Measurements from ENCODE around the gene DCAF8L2. TPM values are rescaled to one million over a fixed set of nuclear protein-coding genes. Genes with fewer than 3 reads are reported as not detected.
"Not testable (repeated sequence)": the region's sequence is repeated elsewhere in the genome, so short reads cannot be mapped to it uniquely, and the experiment has no call there.

DCAF8L2 gene
- total RNA-seq, 5 donors from 2014 or later (not counting 1 experiment from before 2014, with no cell fraction given), result not detected

GRCh38 chrX:27743521-27743920 is 153.4 kb downstream of the DCAF8L2 start:
- H3K4me1 Mint-ChIP-seq; H3K36me3 ChIP-seq (ENCODE audit: control insufficient read depth in 2 of 2, extremely low read depth in 1 of 2, insufficient read depth in 1 of 2, low read length in 1 of 2); ATAC-seq (replicated peaks in 1 of 4); H3K4me3 Mint-ChIP-seq; H3K27me3 Mint-ChIP-seq; H3K4me1 ChIP-seq (ENCODE audit: control insufficient read depth in 1 of 2, extremely low read depth in 1 of 2, insufficient read depth in 2 of 2, low read length in 2 of 2); H3K9me3 Mint-ChIP-seq; H3K27ac Mint-ChIP-seq; H3K27ac ChIP-seq (ENCODE audit: low read length); H3K27me3 ChIP-seq (replicated peaks in 1 of 2; ENCODE audit: control insufficient read depth in 2 of 2, extremely low read depth in 1 of 2, insufficient read depth in 2 of 2, low read length in 1 of 2); H3K4me3 ChIP-seq (ENCODE audit: control insufficient read depth in 1 of 2, extremely low read depth in 1 of 2, low read length in 1 of 2); H3K9me3 ChIP-seq; DNase-seq; POLR2A ChIA-PET; CTCF ChIA-PET; H3K36me3 Mint-ChIP-seq: not testable (repeated sequence)
- no CpG with 5 or more reads among the region's 9 CpGs for WGBS (ENCODE audit: insufficient coverage)

- 97% methylated on average over 6 of the region's 10 CpGs for WGBS (ENCODE audit: insufficient coverage)
- no peaks in the 10 kb centered on the region for H3K4me1 ChIP-seq (ENCODE audit: control insufficient read depth in 1 of 2, extremely low read depth in 1 of 2, insufficient read depth in 2 of 2, low read length in 2 of 2)
- peaks cover 0 to 5% (median 0%) of the 10 kb centered on the region in 3 donors for H3K9me3 Mint-ChIP-seq
Measured at GRCh38 chrX:27746516-27746915, 156.4 kb downstream of the DCAF8L2 start.

GRCh38 chrX:27750298-27750697 is 160.2 kb downstream of the DCAF8L2 start:
- H3K36me3 ChIP-seq (ENCODE audit: control insufficient read depth in 2 of 2, extremely low read depth in 1 of 2, insufficient read depth in 1 of 2, low read length in 1 of 2); H3K27ac Mint-ChIP-seq; H3K4me1 ChIP-seq (ENCODE audit: control insufficient read depth in 1 of 2, extremely low read depth in 1 of 2, insufficient read depth in 2 of 2, low read length in 2 of 2); H3K27me3 Mint-ChIP-seq; H3K4me1 Mint-ChIP-seq; H3K36me3 Mint-ChIP-seq; H3K27me3 ChIP-seq (replicated peaks in 1 of 2; ENCODE audit: control insufficient read depth in 2 of 2, extremely low read depth in 1 of 2, insufficient read depth in 2 of 2, low read length in 1 of 2); POLR2A ChIA-PET; ATAC-seq (replicated peaks in 1 of 4); H3K9me3 Mint-ChIP-seq; H3K9me3 ChIP-seq; H3K4me3 Mint-ChIP-seq; CTCF ChIA-PET; H3K4me3 ChIP-seq (ENCODE audit: control insufficient read depth in 1 of 2, extremely low read depth in 1 of 2, low read length in 1 of 2); DNase-seq; H3K27ac ChIP-seq (ENCODE audit: low read length): not testable (repeated sequence)
- no CpG with 5 or more reads among the region's 2 CpGs for WGBS (ENCODE audit: insufficient coverage)

More at GRCh38 chrX:27746516-27746915, 156.4 kb downstream of the DCAF8L2 start:
- CTCF ChIA-PET, result no interaction called here
- H3K27ac Mint-ChIP-seq, result no peak overlapping the region
- no peak for DNase-seq
- peaks cover 0 to 3% of the 10 kb centered on the region in 2 donors for H3K27me3 Mint-ChIP-seq
- H3K36me3 Mint-ChIP-seq, result no peaks in the 10 kb centered on the region
- Histone ChIP-seq H3K36me3 (ENCODE audit: control insufficient read depth in 2 of 2, extremely low read depth in 1 of 2, insufficient read depth in 1 of 2, low read length in 1 of 2) (no peaks in the 10 kb centered on the region), H3K27me3 (replicated peaks in 1 of 2; ENCODE audit: control insufficient read depth in 2 of 2, extremely low read depth in 1 of 2, insufficient read depth in 2 of 2, low read length in 1 of 2) (no peaks in the 10 kb centered on the region), H3K27ac (ENCODE audit: low read length) (no peak overlapping the region), H3K9me3 (no peaks in the 10 kb centered on the region), H3K4me3 (ENCODE audit: control insufficient read depth in 1 of 2, extremely low read depth in 1 of 2, low read length in 1 of 2) (no peak overlapping the region)
- no peak overlapping the region for H3K4me3 Mint-ChIP-seq
- ATAC-seq (replicated peaks in 1 of 4), result no peak
- POLR2A ChIA-PET, result no interaction called here
- H3K4me1 Mint-ChIP-seq, result no peaks in the 10 kb centered on the region

- ChIA-PET CTCF (no interaction called here), POLR2A (no interaction called here)
- Histone ChIP-seq H3K36me3 (ENCODE audit: control insufficient read depth in 2 of 2, extremely low read depth in 1 of 2, insufficient read depth in 1 of 2, low read length in 1 of 2) (no peaks in the 10 kb centered on the region), H3K4me1 (ENCODE audit: control insufficient read depth in 1 of 2, extremely low read depth in 1 of 2, insufficient read depth in 2 of 2, low read length in 2 of 2) (no peaks in the 10 kb centered on the region), H3K9me3 (no peaks in the 10 kb centered on the region), H3K27me3 (replicated peaks in 1 of 2; ENCODE audit: control insufficient read depth in 2 of 2, extremely low read depth in 1 of 2, insufficient read depth in 2 of 2, low read length in 1 of 2) (no peaks in the 10 kb centered on the region), H3K4me3 (ENCODE audit: control insufficient read depth in 1 of 2, extremely low read depth in 1 of 2, low read length in 1 of 2) (no peak overlapping the region), H3K27ac (ENCODE audit: low read length) (no peak overlapping the region)
- Mint-ChIP-seq H3K36me3 (no peaks in the 10 kb centered on the region), H3K4me1 (no peaks in the 10 kb centered on the region), H3K27ac (no peak overlapping the region), H3K27me3 (peaks cover 0 to under 1% of the 10 kb centered on the region in 2 donors), H3K9me3 (peaks cover 0 to 13% (median 0%) of the 10 kb centered on the region in 3 donors), H3K4me3 (no peak overlapping the region)
- ATAC-seq (replicated peaks in 1 of 4) (no peak), DNase-seq (no peak)
- no CpG with 5 or more reads among the region's 2 CpGs for WGBS (ENCODE audit: insufficient coverage)
Measured at GRCh38 chrX:27751976-27752375, 161.8 kb downstream of the DCAF8L2 start.

GRCh38 chrX:27765718-27766117 is 175.6 kb downstream of the DCAF8L2 start:
- DNase-seq, result no peak
- WGBS (ENCODE audit: insufficient coverage), result no CpG with 5 or more reads among the region's 12 CpGs
- no peak for ATAC-seq (replicated peaks in 1 of 4)
- Histone ChIP-seq H3K4me3 (ENCODE audit: control insufficient read depth in 1 of 2, extremely low read depth in 1 of 2, low read length in 1 of 2) (no peak overlapping the region), H3K27ac (ENCODE audit: low read length) (no peak overlapping the region), H3K9me3 (no peaks in the 10 kb centered on the region), H3K4me1 (ENCODE audit: control insufficient read depth in 1 of 2, extremely low read depth in 1 of 2, insufficient read depth in 2 of 2, low read length in 2 of 2) (no peaks in the 10 kb centered on the region), H3K36me3 (ENCODE audit: control insufficient read depth in 2 of 2, extremely low read depth in 1 of 2, insufficient read depth in 1 of 2, low read length in 1 of 2) (no peaks in the 10 kb centered on the region), H3K27me3 (replicated peaks in 1 of 2; ENCODE audit: control insufficient read depth in 2 of 2, extremely low read depth in 1 of 2, insufficient read depth in 2 of 2, low read length in 1 of 2) (no peaks in the 10 kb centered on the region)
- H3K4me1 Mint-ChIP-seq, result no peaks in the 10 kb centered on the region
- no peaks in the 10 kb centered on the region for H3K36me3 Mint-ChIP-seq
- H3K27me3 Mint-ChIP-seq, result no peaks in the 10 kb centered on the region
- POLR2A ChIA-PET, result no interaction called here
- H3K27ac Mint-ChIP-seq, result no peak overlapping the region
- CTCF ChIA-PET, result no interaction called here
- H3K9me3 Mint-ChIP-seq, result peaks cover 0 to 2% (median under 1%) of the 10 kb centered on the region in 3 donors
- H3K4me3 Mint-ChIP-seq, result no peak overlapping the region

GRCh38 chrX:27767387-27767786 is 177.2 kb downstream of the DCAF8L2 start:
- Mint-ChIP-seq H3K9me3 (peaks cover 0 to 2% (median 0%) of the 10 kb centered on the region in 3 donors), H3K4me3 (no peak overlapping the region), H3K27me3 (no peaks in the 10 kb centered on the region), H3K27ac (no peak overlapping the region), H3K36me3 (no peaks in the 10 kb centered on the region), H3K4me1 (no peaks in the 10 kb centered on the region)
- Histone ChIP-seq H3K4me3 (ENCODE audit: control insufficient read depth in 1 of 2, extremely low read depth in 1 of 2, low read length in 1 of 2) (no peak overlapping the region), H3K4me1 (ENCODE audit: control insufficient read depth in 1 of 2, extremely low read depth in 1 of 2, insufficient read depth in 2 of 2, low read length in 2 of 2) (no peaks in the 10 kb centered on the region), H3K9me3 (no peaks in the 10 kb centered on the region), H3K27ac (ENCODE audit: low read length) (no peak overlapping the region), H3K27me3 (replicated peaks in 1 of 2; ENCODE audit: control insufficient read depth in 2 of 2, extremely low read depth in 1 of 2, insufficient read depth in 2 of 2, low read length in 1 of 2) (no peaks in the 10 kb centered on the region), H3K36me3 (ENCODE audit: control insufficient read depth in 2 of 2, extremely low read depth in 1 of 2, insufficient read depth in 1 of 2, low read length in 1 of 2) (no peaks in the 10 kb centered on the region)
- ChIA-PET POLR2A (no interaction called here), CTCF (no interaction called here)
- no peak for ATAC-seq (replicated peaks in 1 of 4)
- DNase-seq, result no peak

GRCh38 chrX:27775984-27776383 is 185.8 kb downstream of the DCAF8L2 start:
- no peak for ATAC-seq (replicated peaks in 1 of 4)
- H3K4me1 Mint-ChIP-seq, result no peaks in the 10 kb centered on the region
- Histone ChIP-seq H3K9me3 (no peaks in the 10 kb centered on the region), H3K4me3 (ENCODE audit: control insufficient read depth in 1 of 2, extremely low read depth in 1 of 2, low read length in 1 of 2) (no peak overlapping the region), H3K36me3 (ENCODE audit: control insufficient read depth in 2 of 2, extremely low read depth in 1 of 2, insufficient read depth in 1 of 2, low read length in 1 of 2) (no peaks in the 10 kb centered on the region), H3K27ac (ENCODE audit: low read length) (no peak overlapping the region), H3K4me1 (ENCODE audit: control insufficient read depth in 1 of 2, extremely low read depth in 1 of 2, insufficient read depth in 2 of 2, low read length in 2 of 2) (no peaks in the 10 kb centered on the region), H3K27me3 (replicated peaks in 1 of 2; ENCODE audit: control insufficient read depth in 2 of 2, extremely low read depth in 1 of 2, insufficient read depth in 2 of 2, low read length in 1 of 2) (no peaks in the 10 kb centered on the region)
- CTCF ChIA-PET, result no interaction called here
- no peak overlapping the region for H3K27ac Mint-ChIP-seq
- no CpG with 5 or more reads among the region's 2 CpGs for WGBS (ENCODE audit: insufficient coverage)
- no peaks in the 10 kb centered on the region for H3K36me3 Mint-ChIP-seq
- POLR2A ChIA-PET, result no interaction called here
- DNase-seq, result no peak
- no peaks in the 10 kb centered on the region for H3K9me3 Mint-ChIP-seq
- no peak overlapping the region for H3K4me3 Mint-ChIP-seq
- no peaks in the 10 kb centered on the region for H3K27me3 Mint-ChIP-seq

Data from T-cell (primary cell).